ENCODE results near the gene CLEC2L.

The CLEC2L gene

GRCh38 chr7:139557857-139558581, 34.5 kb downstream of the CLEC2L start:
- no peak for DNase-seq (ENCODE audit: low spot score)

DNA sequence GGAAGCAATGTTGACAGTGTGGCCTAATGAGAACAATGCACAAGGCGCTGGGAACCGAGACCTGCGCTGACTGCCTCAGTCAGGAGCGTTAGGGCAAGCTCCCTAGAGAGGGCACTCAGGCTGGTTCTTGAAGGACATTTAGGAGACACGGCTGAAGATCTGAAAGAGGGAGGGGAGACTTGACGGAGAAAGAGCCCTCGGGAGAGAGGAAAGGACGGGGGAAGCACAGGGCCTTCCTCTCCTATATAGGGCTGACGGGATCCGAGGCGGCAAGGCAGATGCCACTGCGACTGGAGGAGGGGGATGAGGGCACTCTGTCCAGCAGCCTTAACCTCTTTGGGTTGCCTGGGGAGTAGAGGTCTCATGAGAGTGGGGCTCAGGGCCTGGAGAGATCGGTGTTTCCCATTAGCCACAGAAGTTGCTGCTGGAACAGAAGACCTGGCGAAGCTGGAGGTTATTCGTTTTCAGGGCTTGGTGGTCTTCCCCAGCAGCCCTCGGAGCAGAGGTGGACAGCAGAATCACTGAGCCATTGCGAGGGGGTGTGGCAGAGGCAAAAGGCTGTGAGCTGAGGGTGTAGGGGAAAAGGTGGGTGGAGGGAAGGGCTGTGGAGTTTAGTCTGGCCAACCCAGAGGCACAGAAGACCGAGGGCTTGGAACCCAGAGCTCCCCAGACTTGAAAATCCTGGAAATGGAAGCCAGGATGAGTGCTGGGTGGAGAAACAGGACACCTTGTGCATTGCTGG, 36.0 kb downstream of the CLEC2L start:
- DNase-seq (ENCODE audit: low spot score), result no peak

DNA sequence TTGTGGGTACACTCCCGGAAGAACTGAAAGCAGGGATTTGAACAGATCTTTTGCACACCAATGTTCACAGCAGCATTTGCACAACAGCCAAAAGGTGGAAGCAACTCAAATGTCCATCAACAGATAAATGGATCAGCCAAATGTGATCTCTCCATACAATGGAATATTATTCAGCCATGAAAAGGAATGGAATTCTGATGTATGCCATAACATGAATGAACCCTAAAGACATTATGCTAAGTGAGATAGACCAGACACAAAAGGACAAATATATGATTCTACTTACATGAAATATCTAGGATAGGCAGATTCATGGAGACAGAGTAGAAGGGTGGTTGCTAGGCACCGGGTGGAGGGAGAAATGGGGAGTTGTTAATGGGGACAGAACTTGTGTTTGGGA, 36.7 kb downstream of the CLEC2L start:
- DNase-seq (ENCODE audit: low spot score), result no peak

GRCh38 chr7:139560678-139561077, 37.2 kb downstream of the CLEC2L start:
- no peak for DNase-seq (ENCODE audit: low spot score)

GRCh38 chr7:139562491-139562890, 39.0 kb downstream of the CLEC2L start:
- no peak for DNase-seq (ENCODE audit: low spot score)

DNA sequence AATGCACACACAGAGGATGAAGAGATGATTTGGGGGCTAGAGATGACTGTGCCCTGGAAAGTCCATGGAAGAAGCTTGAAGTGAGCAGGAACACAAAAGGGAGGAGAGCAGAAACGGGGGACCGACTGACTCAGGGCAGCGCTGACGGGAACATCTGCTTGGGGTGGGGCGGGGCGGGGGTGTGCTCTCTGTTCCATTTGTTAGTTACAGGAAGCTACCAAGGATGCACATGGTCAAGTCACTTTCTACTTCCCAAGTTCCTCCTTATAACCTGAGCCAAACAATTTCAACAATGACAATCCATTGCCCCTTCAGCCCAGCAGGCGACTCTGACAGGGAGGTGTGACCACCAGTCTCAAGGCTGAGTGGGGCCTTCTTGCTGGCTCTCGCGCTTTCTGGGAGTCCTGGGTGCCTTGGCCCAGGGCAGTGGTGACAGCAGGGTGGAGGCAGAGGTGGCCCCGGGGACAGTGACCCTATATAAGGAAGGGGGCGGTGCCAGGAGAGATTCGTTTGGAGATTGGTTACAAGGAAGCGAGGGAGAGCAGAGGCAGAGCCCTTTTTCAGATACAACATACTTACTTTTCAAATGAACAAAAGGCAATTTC, 39.6 kb downstream of the CLEC2L start:
- DNase-seq (ENCODE audit: low spot score), result no peak

- DNase-seq (ENCODE audit: low spot score), result no peak
Observed at GRCh38 chr7:139563856-139564255, 40.4 kb downstream of the CLEC2L start.

DNA sequence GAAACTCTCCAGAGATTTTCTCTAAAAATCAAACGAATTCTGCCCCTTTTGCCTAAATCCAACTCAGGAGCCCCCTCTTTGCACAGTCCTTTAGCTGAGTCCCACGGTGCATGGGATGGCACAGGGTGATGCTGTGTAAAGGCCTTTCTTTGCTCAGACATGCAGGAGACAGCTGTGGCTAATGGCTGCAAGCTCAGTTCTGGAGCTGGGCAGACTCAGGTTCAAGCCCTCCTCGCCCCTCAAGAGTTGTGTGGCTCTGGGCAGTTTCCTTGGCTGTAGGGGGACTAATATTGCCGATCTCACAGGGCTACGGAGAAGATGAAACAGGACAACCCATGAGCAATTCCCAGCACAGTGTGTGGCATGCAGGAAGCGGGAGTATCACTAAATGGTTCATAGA, 42.6 kb downstream of the CLEC2L start:
- DNase-seq (ENCODE audit: low spot score), result no peak

GRCh38 chr7:139566736-139567646, 43.5 kb downstream of the CLEC2L start:
- no peak for DNase-seq (ENCODE audit: low spot score)

GRCh38 chr7:139567647-139568345, 44.3 kb downstream of the CLEC2L start:
- no peak for DNase-seq (ENCODE audit: low spot score)

DNA sequence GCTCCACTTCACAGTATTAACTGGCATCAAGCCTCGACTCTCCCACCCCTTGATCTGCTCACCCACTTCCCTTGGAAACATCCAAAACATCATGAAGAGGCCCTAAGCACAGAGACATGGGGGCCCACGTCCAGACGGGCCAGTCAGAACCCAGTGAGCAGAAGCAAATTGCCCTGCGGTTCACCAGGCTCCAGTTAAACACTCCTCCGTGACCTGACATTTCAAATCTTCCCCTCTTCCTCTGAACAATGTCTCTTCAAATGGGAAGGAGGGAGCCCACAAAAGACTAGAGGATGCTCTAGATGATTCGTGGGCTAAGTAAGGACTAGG, 44.8 kb downstream of the CLEC2L start:
- no peak for DNase-seq (ENCODE audit: low spot score)

DNA sequence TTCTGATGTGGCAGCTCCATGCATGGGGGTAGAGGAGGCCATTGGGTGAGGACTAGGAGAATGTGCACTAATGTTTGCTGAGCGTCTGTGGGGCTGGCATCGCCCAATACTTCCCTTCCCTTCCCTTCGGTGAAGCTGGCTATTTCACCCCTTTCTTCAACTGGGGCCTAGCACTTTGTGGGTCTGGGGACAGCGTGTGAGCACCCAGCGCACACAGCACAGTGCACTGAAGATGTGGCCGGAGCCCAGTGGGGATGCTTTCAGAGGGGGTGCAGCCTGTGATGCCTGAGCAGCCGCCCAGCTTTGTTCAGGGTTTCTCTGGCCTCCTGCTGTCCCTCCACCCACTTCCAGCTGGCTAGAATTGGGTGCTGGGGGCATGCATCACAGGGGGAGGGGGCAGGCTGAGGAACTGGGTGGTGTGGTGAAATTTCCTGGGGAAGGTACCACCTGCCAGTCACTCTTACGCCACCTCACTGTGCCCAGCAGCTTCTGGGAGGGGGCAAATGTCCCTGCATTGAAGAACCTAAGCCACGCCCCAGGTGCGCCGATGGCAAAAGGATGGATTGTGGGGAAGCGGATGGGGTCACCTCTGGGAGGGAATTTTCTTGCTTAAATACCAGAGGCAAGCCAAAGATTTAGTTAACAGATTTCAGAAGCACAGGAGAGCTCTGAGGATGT, 45.5 kb downstream of the CLEC2L start:
- no peak for DNase-seq (ENCODE audit: low spot score)

DNA sequence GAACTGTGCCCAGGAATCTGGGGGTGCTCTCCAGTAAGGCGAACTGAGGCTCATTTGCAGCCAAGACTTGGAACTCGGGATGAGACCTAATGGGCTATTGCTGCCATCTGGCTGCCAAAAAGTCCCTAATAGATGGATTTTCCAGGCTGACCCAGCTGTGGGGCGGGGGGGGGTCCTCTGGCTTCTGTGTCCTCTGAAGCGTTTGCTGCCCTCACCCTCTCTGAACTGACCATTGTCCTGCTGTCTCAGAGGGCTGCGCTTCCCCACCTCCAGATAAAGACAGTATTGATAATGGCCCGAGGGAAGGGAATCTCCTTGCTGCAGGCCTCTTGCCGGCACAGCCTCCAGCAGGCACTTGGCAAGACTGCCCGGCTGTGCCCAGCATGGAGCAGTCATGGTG, 46.6 kb downstream of the CLEC2L start:
- DNase-seq (ENCODE audit: low spot score), result peak; percentile 89

- no peak for DNase-seq (ENCODE audit: low spot score)
Observed at GRCh38 chr7:139570626-139571025, 47.1 kb downstream of the CLEC2L start.

DNA sequence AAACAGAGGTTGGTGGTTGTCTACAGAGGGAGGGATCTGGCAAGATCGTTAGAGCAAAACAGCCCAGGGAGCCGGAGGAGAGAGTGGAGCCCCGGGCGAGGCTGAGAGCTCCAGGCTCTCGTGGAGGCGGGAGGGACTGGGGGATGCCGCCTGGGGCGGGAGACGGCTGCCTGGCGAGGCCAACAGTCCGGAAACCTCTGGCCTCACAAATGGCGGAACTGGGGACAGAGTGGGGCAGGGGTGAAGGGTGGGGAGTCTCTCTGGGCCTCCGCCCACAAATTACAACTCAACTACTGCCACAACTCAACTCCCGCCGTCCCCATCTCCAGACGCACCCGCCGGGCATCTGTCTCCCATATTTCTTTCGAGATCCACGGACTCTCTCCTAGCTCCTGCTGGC, 47.7 kb downstream of the CLEC2L start:
- no peak for DNase-seq (ENCODE audit: low spot score)

- DNase-seq (ENCODE audit: low spot score), result no peak
Observed at GRCh38 chr7:139571651-139572050, 48.2 kb downstream of the CLEC2L start.

DNA sequence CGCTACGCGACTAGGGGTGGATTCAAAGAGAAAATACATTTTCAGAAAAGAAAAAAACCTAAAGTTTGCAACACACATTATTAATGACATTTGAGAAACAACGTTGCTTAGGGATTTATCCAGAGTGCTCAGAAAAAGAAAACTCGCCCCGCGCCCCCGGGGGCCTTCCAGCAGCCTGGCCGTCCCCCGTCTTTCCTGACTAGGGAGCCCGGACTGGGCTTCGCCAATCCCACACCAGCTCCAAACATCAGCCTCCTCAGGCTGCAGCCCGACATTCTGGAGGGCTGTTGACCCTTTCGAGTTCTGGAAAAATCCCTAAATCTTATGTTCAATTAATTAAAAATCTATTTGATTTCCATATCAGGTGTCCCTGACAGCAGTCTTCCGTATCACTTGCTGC, 48.6 kb downstream of the CLEC2L start:
- no peak for DNase-seq (ENCODE audit: low spot score)

DNA sequence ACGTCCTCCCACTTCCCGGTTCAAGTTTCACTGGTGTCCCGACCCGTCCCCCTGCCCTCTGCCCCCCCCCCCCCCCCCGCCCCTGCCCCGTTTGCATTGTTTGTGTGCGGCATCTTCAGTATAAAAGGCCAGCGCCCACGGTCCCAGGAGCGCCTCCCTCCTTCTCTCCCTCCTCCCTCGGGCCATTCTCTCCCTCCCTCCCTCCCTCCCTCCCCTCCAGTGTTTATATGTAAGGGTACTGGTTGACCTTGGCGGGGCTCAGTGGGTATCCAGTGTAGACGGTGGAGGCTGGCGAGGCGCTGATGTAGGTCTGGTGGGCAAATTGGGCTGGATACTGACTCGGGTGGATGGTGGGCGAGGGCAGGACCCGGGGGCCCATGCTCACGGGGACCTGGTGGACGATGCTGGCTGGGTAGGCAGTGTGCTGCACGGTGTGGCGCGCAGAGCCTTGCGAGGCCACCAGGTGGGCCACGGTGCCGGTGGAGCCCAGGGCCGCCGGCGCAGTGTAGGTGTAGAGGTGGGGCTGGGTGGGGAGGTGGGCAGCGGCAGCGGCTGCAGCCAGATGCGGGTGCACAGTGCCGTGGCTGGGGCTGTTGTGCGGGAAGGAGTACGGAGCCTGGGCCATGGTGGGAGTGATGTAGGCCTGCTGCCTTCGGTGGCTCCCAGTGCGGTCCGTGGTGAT, 49.4 kb downstream of the CLEC2L start:
- DNase-seq (ENCODE audit: low spot score), result no peak

DNA sequence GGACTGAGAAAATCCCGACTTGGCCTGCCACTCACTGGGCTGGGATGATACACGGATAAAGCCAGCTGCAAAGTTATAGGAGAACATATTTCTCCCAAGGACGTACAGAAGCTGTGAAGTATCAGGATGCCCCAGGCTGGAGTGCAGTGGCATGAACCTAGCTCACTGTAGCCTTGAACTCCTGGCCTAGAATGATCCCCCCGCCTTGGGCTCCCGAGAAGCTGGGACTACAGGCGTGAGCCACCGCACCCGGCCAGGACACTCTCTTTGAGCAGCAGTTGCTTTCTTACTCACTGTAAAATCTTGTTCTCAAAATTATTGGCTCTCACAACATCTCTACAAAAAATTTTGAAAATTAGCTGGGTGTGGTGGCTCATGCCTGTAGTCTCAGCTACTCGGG, 50.4 kb downstream of the CLEC2L start:
- no peak for DNase-seq (ENCODE audit: low spot score)

- no peak for DNase-seq (ENCODE audit: low spot score)
Observed at GRCh38 chr7:139574618-139575337, 51.3 kb downstream of the CLEC2L start.

Data from Ammon's horn (tissue), 1 donor.